ENCODE data around the gene PDE4B. TPM values are rescaled to one million over a fixed set of nuclear protein-coding genes. Genes with fewer than 3 reads are reported as not detected.

Gene PDE4B
- total and polyA plus RNA-seq, 7 donors: 1.6 to 17.2 (median 10.7) TPM

DNA sequence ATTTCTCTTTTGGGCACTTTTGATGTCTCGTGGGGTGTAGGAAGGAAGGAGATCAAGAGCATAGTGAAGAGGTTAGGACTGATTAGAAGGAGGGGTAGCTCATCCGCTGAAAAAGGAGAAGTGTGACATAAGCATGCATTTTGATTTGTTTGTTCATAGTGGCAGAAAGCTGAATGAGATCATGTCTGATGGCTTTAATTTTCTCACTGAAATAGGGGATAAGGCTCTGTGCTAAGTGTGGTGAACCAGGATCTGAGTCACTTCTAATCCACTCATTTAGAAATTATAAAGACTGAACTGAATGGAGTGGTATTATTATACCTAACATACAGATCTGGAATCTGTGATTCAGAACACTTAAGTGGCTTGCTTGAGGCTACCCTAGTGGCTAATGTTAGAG is 344.5 kb downstream of the PDE4B start:
- Histone ChIP-seq H3K9me3 (no peaks in the 10 kb centered on the region), H3K27me3 (no peaks in the 10 kb centered on the region), H3K4me1 (no peaks in the 10 kb centered on the region), H3K27ac (no peak overlapping the region), H3K4me3 (no peak overlapping the region), H3K36me3 (no peaks in the 10 kb centered on the region)
- WGBS, 2 donors: 41 to 78% methylated on average over 2 of the region's 2 CpGs
- DNase-seq: no peak
- TF ChIP-seq POLR2A (IDR thresholded peaks at IDR 0.05) (no peak), POLR2AphosphoS5 (IDR thresholded peaks at IDR 0.05) (no peak), EP300 (IDR thresholded peaks at IDR 0.05) (no peak)
- TF ChIP-seq, protein P1, sequence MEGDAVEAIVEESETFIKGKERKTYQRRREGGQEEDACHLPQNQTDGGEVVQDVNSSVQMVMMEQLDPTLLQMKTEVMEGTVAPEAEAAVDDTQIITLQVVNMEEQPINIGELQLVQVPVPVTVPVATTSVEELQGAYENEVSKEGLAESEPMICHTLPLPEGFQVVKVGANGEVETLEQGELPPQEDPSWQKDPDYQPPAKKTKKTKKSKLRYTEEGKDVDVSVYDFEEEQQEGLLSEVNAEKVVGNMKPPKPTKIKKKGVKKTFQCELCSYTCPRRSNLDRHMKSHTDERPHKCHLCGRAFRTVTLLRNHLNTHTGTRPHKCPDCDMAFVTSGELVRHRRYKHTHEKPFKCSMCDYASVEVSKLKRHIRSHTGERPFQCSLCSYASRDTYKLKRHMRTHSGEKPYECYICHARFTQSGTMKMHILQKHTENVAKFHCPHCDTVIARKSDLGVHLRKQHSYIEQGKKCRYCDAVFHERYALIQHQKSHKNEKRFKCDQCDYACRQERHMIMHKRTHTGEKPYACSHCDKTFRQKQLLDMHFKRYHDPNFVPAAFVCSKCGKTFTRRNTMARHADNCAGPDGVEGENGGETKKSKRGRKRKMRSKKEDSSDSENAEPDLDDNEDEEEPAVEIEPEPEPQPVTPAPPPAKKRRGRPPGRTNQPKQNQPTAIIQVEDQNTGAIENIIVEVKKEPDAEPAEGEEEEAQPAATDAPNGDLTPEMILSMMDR (IDR thresholded peaks at IDR 0.05): no peak
- intact Hi-C loops (cut with DNase I): no loop called here

DNA sequence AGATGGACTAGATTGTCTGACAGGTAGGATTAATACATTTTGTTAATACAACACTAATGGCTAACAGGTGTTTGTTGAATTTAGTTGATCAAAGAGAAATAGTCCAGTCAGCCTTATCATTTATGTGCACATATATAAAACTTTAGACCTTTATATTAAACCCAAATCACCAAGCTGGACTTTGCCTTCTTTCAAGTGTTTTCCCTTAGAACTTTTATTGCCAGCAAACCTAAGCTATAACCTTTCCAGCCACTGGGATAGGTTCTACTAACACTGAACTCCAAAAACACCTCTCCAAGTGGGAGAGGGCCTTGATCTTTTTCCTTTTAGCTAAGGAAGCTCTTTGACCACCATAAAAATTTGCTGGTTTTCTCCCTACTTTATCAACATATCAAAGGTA is 345.9 kb downstream of the PDE4B start:
- no peaks in the 10 kb centered on the region for H3K4me1 ChIP-seq
- no peak for DNase-seq
- intact Hi-C loops (cut with DNase I): no loop called here
- H3K9me3 ChIP-seq: no peaks in the 10 kb centered on the region
- H3K27me3 ChIP-seq: no peaks in the 10 kb centered on the region
- no peaks in the 10 kb centered on the region for H3K36me3 ChIP-seq
- H3K4me3 ChIP-seq: no peak overlapping the region
- TF ChIP-seq, protein P1 (IDR thresholded peaks at IDR 0.05): no peak
- TF ChIP-seq POLR2A (IDR thresholded peaks at IDR 0.05): no peak
- no peak overlapping the region for H3K27ac ChIP-seq

GRCh38 chr1:66140072-66140471 is 347.4 kb downstream of the PDE4B start:
- Histone ChIP-seq H3K4me1 (no peaks in the 10 kb centered on the region), H3K36me3 (no peaks in the 10 kb centered on the region), H3K4me3 (no peak overlapping the region), H3K27ac (no peak overlapping the region), H3K9me3 (no peaks in the 10 kb centered on the region), H3K27me3 (no peaks in the 10 kb centered on the region)
- no peak for DNase-seq
- no peak for TF ChIP-seq EP300 (IDR thresholded peaks at IDR 0.05)
- TF ChIP-seq POLR2AphosphoS5 (IDR thresholded peaks at IDR 0.05): no peak
- TF ChIP-seq, protein P1 (IDR thresholded peaks at IDR 0.05): no peak
- TF ChIP-seq POLR2A (IDR thresholded peaks at IDR 0.05): no peak
- intact Hi-C loops (cut with DNase I): no loop called here
- WGBS, 2 donors: 13 to 42% methylated on average over 5 of the region's 5 CpGs

- Histone ChIP-seq H3K9me3 (no peaks in the 10 kb centered on the region), H3K27ac (no peak overlapping the region), H3K4me1 (no peaks in the 10 kb centered on the region), H3K36me3 (no peaks in the 10 kb centered on the region), H3K4me3 (no peak overlapping the region), H3K27me3 (no peaks in the 10 kb centered on the region)
- intact Hi-C loops (cut with DNase I): no loop called here
- TF ChIP-seq, protein P1 (IDR thresholded peaks at IDR 0.05): no peak
- TF ChIP-seq EP300 (IDR thresholded peaks at IDR 0.05) (no peak), POLR2AphosphoS5 (IDR thresholded peaks at IDR 0.05) (no peak), POLR2A (IDR thresholded peaks at IDR 0.05) (no peak)
- DNase-seq: no peak
- whole genome bisulfite sequencing, 2 donors: 40 to 67% methylated on average over 2 of the region's 2 CpGs
Measured at GRCh38 chr1:66143651-66144050, 351.0 kb downstream of the PDE4B start.

DNA sequence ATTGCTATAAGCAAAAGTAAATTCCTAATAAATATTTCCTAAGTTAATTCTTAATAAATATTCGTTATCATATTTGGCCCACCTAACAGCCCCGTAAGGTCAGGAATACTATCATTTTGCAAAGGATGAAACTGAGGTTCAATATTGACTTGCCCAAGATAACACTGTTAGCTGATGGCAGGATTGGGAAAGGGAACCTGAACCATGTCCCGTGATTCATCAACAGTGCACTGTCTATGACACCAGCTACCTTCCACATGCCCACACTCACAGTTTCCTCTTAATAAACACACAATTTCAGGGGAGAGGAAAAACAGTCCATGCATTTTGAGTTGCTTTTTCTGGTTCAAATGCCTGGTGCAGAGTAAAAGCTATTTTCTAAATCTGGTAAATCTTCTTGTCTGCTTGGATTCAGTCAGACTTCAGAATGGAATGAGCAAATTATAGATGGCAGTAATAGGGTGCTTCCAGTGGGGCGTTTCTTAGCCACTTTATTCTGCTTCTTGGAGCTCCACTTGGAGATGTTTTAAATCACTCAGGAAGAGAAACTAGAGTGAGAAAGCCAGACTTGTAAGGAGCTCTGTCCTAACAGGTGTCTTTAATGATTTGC is 354.6 kb downstream of the PDE4B start:
- DNase-seq: no peak
- Histone ChIP-seq H3K36me3 (no peaks in the 10 kb centered on the region), H3K9me3 (no peaks in the 10 kb centered on the region), H3K27me3 (no peaks in the 10 kb centered on the region), H3K4me3 (no peak overlapping the region), H3K27ac (no peak overlapping the region), H3K4me1 (no peaks in the 10 kb centered on the region)
- TF ChIP-seq, protein P1 (IDR thresholded peaks at IDR 0.05): no peak
- TF ChIP-seq EP300 (IDR thresholded peaks at IDR 0.05) (no peak), POLR2A (IDR thresholded peaks at IDR 0.05) (no peak), POLR2AphosphoS5 (IDR thresholded peaks at IDR 0.05) (no peak)
- intact Hi-C loops (cut with DNase I): no loop called here
- 92 to 93% methylated on average over 4 of the region's 4 CpGs for WGBS, 2 donors

All from sigmoid colon (tissue), 7 donors.